Suprapubic skin (tissue), 4 donors: ENCODE results near the gene PLXNA4. TPM values are rescaled to one million over a fixed set of nuclear protein-coding genes. Genes with fewer than 3 reads are reported as not detected.

Source experiments
- DNase-seq, 2 donors: peaks; one replicate each; pipeline ENCODE4 v3.0.0-alpha.2; 2019; ENCODE audit warnings: low spot score in 2 of 2
- H3K27ac ChIP-seq: fragments of 200-600 bp; sonication (generic); one replicate; pipeline ENCODE4 v1.5.1; 2019
- H3K27me3 ChIP-seq: fragments of 200-600 bp; sonication (generic); one replicate; pipeline ENCODE4 v1.5.1; 2019
- H3K36me3 ChIP-seq: fragments of 200-600 bp; sonication (generic); one replicate; pipeline ENCODE4 v1.5.1; 2019
- H3K4me1 ChIP-seq: fragments of 200-600 bp; sonication (generic); one replicate; pipeline ENCODE4 v1.5.1; 2019
- H3K4me3 ChIP-seq: fragments of 200-600 bp; sonication (generic); one replicate; pipeline ENCODE4 v1.5.1; 2019; ENCODE audit warnings: mild to moderate bottlenecking
- H3K9me3 ChIP-seq: fragments of 200-600 bp; sonication (generic); one replicate; pipeline ENCODE4 v1.5.1; 2019
- CTCF ChIP-seq, 2 donors: fragments of 200-600 bp in 1 of 2; fragments of 450-650 bp in 1 of 2; sonication (generic) in 1 of 2; IDR thresholded peaks; one replicate each; pipeline ENCODE4 v1.5.1; 2016 to 2019; ENCODE audit warnings: antibody characterized with exemption in 2 of 2, mild to moderate bottlenecking in 1 of 2, moderate library complexity in 1 of 2
- EP300 ChIP-seq: sonication (generic); formaldehyde crosslinking; IDR thresholded peaks from one replicate; pipeline ENCODE4 v1.6.1; 2017; ENCODE audit warnings: antibody characterized with exemption
- POLR2A ChIP-seq, 2 donors: fragments of 450-650 bp; IDR thresholded peaks; one replicate each; pipeline ENCODE4 v1.6.1; 2017; ENCODE audit warnings: antibody characterized with exemption in 2 of 2, mild to moderate bottlenecking in 2 of 2, moderate library complexity in 2 of 2
- POLR2AphosphoS5 ChIP-seq, 3 donors: sonication (generic); formaldehyde crosslinking; IDR thresholded peaks; one replicate each; pipeline ENCODE4 v1.6.1; 2017; ENCODE audit warnings: antibody characterized with exemption in 3 of 3
- WGBS: methylation state at CpG from one replicate; pipeline ENCODE4 v1.1.5; 2018; 5-methylcytosine and 5-hydroxymethylcytosine counted together
- total RNA-seq, 4 donors: library from RNA; depleted of rRNA; stranded (reverse); fragments of >200 nt; gene quantifications; one replicate each; pipeline ENCODE4 v1.1.0, GENCODE V29; 2016

PLXNA4 gene
- total RNA-seq, 4 donors from 2014 or later = 5.4 to 10.7 (median 7.1) TPM

DNA sequence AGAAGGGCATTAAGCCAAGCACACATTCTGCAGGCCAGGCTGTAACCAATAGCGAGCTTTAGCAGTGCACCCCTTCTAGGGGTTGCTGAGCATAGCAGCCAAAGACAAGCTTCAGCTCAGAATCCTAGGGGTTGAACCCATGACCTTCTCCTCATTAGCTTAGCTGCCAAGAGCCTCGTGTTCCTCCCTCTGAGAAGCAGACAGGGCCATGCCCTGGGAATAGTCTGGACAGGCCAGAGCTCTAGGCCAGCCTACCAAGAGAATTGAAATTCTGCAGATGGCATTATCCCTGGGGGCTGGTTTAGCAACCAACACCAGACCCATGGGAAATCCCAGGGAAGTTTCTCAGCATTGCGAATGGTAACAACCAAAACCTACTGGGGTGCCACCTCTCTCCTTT lies 77.2 kb downstream of the PLXNA4 start:
- DNase-seq = no peak
- 70% methylated on average over 3 of the region's 3 CpGs for WGBS
- peaks cover 6% of the 10 kb centered on the region for H3K4me1 ChIP-seq
- H3K27me3 ChIP-seq = no peaks in the 10 kb centered on the region
- no peaks in the 10 kb centered on the region for H3K9me3 ChIP-seq
- TF ChIP-seq CTCF (IDR thresholded peaks at IDR 0.05) = no peak
- TF ChIP-seq EP300 = no peak
- no peak for TF ChIP-seq POLR2A (IDR thresholded peaks at IDR 0.05)
- no peak for TF ChIP-seq POLR2AphosphoS5 (IDR thresholded peaks at IDR 0.05)
- H3K36me3 ChIP-seq = no peaks in the 10 kb centered on the region
- no peak overlapping the region for H3K27ac ChIP-seq
- H3K4me3 ChIP-seq = no peak overlapping the region

- 65% methylated on average over 4 of the region's 4 CpGs for WGBS
- Histone ChIP-seq H3K27me3 (no peaks in the 10 kb centered on the region), H3K36me3 (no peaks in the 10 kb centered on the region), H3K27ac (no peak overlapping the region), H3K4me3 (no peak overlapping the region), H3K4me1 (peaks cover 6% of the 10 kb centered on the region), H3K9me3 (no peaks in the 10 kb centered on the region)
- DNase-seq = no peak
- TF ChIP-seq POLR2AphosphoS5 (IDR thresholded peaks at IDR 0.05) (no peak), EP300 (no peak), CTCF (IDR thresholded peaks at IDR 0.05) (no peak), POLR2A (IDR thresholded peaks at IDR 0.05) (no peak)
These were observed 78.0 kb downstream of the PLXNA4 start for GRCh38 chr7:132498319-132498718.

DNA sequence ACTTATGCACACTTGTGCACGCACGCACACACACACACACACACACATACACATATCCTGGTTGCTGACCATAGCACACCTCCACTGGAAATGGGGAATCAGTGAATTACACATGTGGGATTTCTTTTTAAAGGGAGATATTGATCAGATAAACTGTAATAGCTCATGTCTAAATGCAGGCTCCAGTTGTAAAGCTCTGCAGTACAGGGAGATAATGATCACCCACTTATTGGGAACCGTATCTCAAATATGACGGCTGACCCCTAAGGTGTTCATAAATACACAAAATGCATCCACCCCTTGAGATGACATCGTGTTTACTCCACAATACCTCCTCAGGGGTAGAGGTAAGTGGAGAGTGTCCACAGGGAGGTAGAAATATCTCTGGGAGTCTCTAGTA lies 79.2 kb downstream of the PLXNA4 start:
- no peak for TF ChIP-seq CTCF (IDR thresholded peaks at IDR 0.05)
- TF ChIP-seq POLR2A (IDR thresholded peaks at IDR 0.05) = no peak
- no peak for TF ChIP-seq POLR2AphosphoS5 (IDR thresholded peaks at IDR 0.05)
- TF ChIP-seq EP300 = no peak
- peaks cover 6% of the 10 kb centered on the region for H3K4me1 ChIP-seq
- no peak overlapping the region for H3K4me3 ChIP-seq
- 73% methylated on average over 5 of the region's 5 CpGs for WGBS
- H3K27me3 ChIP-seq = no peaks in the 10 kb centered on the region
- no peak for DNase-seq
- H3K27ac ChIP-seq = no peak overlapping the region
- H3K36me3 ChIP-seq = no peaks in the 10 kb centered on the region
- no peaks in the 10 kb centered on the region for H3K9me3 ChIP-seq

DNA sequence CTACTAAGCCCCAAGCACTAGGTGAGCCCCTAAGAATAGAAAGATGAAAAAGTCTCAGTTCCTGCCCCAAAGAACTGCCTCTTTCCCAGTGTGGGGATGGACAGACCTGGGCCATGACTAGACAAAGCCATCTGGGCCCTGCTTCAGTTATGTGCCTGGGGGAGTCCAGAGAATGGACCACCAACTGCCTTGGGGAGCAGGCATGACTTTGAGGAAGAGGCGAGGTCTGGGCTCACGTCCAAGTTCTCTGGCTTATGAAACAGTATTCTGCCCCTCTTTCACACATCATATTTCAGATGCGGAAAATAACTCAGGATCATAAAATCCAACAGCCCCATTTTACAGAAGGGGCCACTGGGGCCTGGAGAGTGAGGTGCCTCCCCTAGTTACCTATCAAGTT lies 80.3 kb downstream of the PLXNA4 start:
- Histone ChIP-seq H3K36me3 (no peaks in the 10 kb centered on the region), H3K9me3 (no peaks in the 10 kb centered on the region), H3K27me3 (no peaks in the 10 kb centered on the region), H3K4me3 (no peak overlapping the region), H3K27ac (no peak overlapping the region), H3K4me1 (peaks cover 6% of the 10 kb centered on the region)
- 33% methylated on average over 3 of the region's 3 CpGs for WGBS
- TF ChIP-seq CTCF (IDR thresholded peaks at IDR 0.05) (no peak), EP300 (no peak), POLR2AphosphoS5 (IDR thresholded peaks at IDR 0.05) (no peak), POLR2A (IDR thresholded peaks at IDR 0.05) (no peak)
- no peak for DNase-seq

GRCh38 chr7:132494474-132494873 lies 81.8 kb downstream of the PLXNA4 start:
- Histone ChIP-seq H3K9me3 (no peaks in the 10 kb centered on the region), H3K4me1 (no peaks in the 10 kb centered on the region)
- 96% methylated on average over 10 of the region's 12 CpGs for WGBS

More at GRCh38 chr7:132494474-132494873, 81.8 kb downstream of the PLXNA4 start:
- no peaks in the 10 kb centered on the region for H3K27me3 ChIP-seq
- H3K4me3 ChIP-seq = no peak overlapping the region
- TF ChIP-seq CTCF (IDR thresholded peaks at IDR 0.05) (no peak), EP300 (no peak), POLR2A (IDR thresholded peaks at IDR 0.05) (no peak), POLR2AphosphoS5 (IDR thresholded peaks at IDR 0.05) (no peak)
- H3K36me3 ChIP-seq = no peaks in the 10 kb centered on the region
- DNase-seq = no peak
- no peak overlapping the region for H3K27ac ChIP-seq
